Dermis microvascular lymphatic vessel endothelial cell (primary cell): Measurements from ENCODE around the gene RTBDN. TPM values are rescaled to one million over a fixed set of nuclear protein-coding genes. Genes with fewer than 3 reads are reported as not detected.
A peak's percentile ranks its signal among the peaks of the same experiment; 100 is the strongest.

ENCODE experiments used
- DNase-seq, 2 donors: peaks; one replicate each; pipeline versions ENCODE4 v3.0.0 to v3.0.0-alpha.2; 2010; ENCODE audit warnings: low read depth in 2 of 2
- total RNA-seq: library from RNA; depleted of rRNA; stranded (reverse); fragments of >200 nt; gene quantifications from 2 replicates; pipeline ENCODE4 v1.2.1, GENCODE V29; 2014

The RTBDN gene
- not detected in 2 replicates for total RNA-seq

DNA sequence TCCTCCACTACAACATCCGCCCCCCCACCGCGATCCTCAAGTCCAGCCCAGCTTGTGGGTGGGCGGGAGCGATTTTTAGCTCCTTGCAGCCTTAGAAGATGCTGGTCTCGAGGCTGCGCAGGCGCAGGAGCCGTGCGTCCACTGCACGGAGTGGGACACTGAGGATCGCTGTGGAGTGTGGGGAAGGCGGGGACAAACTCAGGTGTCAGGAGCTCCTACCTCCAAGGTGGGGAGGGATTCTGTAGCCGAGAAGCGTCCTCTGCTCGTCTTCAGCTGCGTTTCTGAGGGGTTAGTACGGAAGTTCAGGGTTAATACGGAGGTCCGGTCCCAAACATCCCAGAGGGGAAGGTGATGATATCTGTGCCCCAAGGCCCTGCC lies at the start of gene RTBDN:
TSS of gene RTBDN (minus strand) at position 14 of the 378 bp plus-strand sequence. CDS start 4,600 bp downstream, outside the sequence.
- DNase-seq = no peak

DNA sequence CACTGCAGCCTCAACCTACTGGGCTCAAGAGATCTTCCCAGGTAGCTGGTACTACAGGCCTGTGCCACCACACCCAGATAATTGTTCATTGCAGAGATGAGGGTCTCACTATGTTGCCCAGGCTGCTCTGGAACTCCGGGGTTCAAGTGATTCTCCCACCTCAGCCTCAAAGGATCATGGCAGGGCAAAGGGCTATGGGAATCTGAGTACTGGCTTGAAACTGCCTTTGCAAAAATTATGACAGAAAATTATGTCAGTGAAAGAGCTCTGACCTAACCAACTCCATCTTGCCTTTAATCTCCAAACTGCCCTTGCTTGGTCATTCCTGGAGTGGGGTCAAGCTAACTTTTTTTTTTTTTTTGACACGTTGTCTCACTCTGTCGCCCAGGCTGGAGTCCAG lies 48.2 kb upstream of the RTBDN start:
- DNase-seq = no peak

DNA sequence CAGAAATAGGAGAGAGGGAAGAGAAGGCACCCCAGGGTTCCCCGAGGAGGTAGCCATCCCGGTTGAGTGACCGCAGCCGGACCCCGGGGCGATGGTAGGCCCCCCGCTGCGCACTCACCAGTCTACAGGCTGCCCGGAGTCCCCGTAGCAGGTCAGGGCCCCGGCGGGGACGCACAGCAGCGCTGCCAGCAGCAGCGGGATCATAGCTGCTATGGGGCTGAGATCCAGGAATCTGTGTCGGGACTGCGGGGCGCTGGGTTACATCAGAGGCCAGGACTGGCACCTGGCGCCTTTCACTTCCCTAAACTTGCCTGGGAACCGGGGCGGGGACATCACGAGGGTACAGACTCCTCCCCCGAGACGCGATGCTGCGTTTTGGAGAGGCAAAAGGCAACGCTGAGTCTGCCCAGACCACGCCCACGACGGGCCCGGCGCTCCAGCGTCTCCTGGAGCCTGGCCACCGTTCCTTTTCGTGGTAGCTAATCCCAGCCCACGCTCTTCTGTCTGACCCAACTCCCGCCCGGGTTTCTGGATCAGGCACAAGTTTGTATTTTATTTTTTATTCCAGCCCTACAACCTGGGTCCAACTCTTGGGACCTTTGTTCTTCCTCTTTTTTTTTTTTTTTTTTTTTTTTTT lies 46.9 kb upstream of the RTBDN start, which contains the start of gene DNASE2:
TSS of gene DNASE2 (minus strand) at position 278 of the 637 bp plus-strand sequence. CDS start at position 204, 74 bp downstream.
- peak; percentile 37 to 83 for DNase-seq

DNA sequence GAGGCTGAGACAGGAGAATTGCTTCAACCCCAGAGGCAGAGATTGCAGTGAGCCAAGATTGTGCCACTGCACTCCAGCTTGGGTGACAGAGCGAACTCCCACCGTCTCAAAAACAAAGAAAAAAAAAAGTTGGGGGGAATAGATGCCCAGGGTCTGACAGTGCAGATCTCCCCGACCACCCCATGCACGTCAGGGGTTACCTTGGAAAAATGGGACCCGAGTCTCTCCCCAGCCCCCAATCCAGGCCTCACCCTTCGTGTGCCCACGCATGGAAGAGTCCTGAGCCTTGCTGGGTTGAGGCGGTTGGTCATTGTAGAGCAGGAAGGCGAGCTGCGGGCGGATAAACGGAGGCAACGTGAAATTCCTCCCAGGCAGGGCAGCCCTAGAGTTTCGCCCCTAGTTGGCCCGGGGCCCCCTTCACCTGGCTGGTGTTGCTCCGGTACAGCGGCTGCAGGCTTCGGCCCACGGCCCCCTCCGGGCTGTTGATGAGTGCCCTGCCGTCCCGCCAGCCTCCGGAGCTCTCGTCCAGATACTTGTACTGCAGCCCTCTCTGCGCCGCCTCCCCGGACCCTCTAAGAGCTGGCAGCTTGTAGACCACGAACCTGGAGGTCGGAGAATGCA lies 46.3 kb upstream of the RTBDN start:
- DNase-seq = no peak

DNA sequence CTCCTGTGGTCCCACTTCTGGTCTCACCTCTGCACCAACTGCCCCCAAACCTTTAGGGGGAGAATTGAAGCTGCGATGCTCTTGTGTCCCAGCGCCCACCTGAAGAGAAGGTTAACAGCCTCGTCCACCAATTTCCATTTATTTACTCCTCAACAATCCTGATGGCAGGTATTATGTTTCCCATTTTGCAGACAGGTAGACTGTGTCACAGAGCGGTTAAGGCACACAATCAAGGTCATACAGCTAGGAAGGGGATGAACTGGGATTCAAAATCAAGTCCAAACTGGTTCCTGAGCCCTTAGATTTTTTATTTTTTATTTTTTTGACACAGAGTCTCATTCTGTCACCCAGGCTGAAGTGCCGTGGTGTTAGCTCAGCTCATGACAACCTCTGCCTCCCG lies 40.7 kb upstream of the RTBDN start:
- DNase-seq = no peak

DNA sequence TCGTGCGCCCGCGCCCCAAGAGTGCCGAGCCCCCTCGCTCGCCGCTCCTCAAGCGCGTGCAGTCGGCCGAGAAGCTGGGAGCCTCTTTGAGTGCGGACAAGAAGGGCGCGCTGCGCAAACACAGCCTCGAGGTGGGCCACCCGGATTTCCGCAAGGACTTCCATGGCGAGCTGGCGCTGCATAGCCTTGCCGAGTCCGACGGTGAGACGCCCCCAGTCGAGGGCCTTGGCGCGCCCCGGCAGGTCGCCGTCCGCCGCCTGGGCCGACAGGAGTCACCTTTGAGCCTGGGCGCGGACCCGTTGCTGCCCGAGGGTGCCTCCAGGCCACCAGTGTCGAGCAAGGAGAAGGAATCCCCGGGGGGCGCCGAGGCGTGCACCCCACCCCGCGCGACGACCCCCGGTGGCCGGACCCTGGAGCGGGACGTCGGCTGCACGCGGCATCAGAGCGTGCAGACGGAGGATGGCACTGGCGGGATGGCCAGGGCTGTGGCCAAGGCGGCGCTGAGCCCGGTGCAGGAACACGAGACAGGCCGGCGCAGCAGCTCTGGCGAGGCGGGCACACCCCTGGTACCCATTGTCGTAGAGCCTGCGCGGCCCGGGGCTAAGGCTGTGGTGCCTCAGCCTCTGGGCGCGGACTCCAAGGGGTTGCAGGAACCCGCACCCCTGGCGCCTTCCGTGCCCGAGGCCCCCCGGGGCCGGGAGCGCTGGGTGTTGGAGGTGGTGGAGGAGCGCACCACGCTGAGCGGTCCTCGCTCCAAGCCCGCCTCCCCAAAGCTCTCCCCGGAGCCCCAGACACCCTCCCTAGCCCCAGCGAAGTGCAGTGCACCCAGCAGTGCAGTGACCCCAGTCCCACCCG lies 39.7 kb upstream of the RTBDN start:
- DNase-seq = no peak

DNA sequence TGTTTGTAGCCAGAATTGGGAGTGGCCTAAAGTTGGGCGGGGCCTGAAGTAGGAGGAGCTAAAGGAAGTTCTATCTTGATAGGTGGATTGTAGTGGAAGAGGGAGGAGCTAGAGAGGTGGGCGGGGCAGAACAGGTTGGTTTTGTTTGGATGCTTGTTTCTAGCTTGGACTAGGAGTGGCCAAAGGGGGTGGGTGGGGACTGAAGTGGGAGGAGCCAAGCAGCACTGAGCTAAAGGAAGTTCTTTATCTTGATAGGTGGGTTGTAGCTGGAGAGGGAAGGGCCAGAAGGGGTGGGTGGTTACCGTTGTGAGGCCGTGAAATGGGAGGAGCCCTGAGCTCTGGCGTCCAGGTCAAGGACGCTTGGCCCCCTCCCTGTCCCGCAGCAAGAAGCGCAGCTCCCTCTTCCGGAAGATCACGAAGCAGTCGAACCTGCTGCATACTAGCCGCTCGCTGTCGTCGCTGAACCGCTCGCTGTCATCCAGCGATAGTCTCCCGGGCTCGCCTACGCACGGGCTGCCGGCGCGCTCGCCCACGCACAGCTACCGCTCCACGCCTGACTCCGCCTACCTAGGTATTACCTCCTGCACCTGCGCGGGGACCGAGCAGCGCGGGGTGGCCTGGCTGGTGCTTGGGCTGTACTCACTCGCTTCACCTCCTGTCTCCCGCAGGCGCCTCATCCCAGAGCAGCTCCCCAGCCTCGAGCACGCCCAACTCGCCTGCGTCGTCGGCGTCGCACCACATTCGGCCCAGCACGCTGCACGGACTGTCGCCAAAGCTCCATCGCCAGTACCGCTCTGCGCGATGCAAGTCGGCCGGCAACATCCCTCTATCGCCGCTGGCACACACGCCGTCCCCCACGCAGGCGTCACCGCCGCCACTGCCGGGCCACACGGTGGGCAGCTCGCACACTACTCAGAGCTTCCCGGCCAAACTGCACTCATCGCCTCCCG lies 38.8 kb upstream of the RTBDN start:
- DNase-seq = peak; percentile 67 to 79

DNA sequence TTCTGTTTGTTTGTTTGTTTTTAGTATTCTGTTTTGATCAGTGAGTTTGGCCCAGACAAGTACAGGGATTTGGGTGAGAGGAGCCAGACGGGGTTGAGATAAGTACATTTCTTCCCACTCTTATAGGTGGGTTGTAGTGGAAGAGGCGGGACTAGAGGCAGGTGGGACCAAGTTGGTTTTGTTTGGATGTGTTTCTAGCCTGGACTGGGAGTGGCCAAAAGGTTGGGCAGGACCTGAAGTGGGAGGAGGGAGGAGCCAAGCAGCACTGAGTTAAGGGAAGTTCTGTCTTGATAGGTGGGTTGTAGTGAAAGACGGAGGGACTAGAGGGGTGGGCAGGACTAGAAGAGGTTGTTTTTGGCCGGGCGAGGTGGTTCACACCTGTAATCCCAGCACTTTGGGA lies 37.9 kb upstream of the RTBDN start:
- DNase-seq = no peak

DNA sequence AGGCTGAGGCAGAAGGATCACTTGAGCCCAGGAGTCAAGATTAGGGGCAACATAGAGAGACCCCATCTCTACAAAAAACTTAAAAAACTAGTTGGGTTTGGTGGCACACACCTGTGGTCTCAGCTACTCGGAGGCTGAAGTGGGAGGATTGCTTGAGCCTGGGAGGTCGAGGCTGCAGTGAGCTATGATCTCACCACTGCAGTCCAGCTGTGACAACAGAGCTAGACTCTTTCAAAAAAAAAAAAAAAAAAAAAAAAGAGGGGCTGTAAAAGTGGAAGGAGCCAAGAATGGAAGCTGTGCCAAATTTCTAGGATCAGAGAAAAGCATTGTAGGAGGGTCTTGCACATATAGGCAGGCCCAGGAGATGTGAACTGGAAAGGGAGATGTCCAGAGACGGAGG lies 37.3 kb upstream of the RTBDN start:
- DNase-seq = no peak

DNA sequence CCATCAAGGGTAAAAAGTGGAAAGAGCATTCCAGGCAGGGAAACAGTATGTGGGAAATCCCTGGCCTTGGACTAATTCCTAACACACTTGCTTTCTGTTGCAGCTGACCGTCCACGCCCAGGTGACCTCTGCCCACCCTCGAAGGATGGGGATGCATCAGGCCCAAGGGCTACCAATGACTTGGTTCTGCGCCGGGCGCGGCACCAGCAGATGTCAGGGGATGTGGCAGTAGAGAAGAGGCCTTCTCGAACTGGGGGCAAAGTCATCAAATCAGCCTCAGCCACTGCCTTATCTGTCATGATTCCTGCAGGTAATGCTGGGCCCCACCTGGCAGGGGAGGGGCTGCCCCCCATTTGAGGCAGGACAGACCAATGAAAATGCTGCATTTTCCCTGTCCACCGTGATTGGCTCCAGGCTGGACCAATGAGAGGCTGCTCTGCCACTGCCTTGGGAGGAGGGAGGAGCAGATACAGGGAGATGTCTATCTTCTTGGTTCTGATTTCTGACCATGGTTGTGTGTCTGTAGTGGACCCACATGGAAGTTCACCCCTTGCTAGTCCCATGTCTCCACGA lies 34.2 kb upstream of the RTBDN start:
- no peak for DNase-seq

DNA sequence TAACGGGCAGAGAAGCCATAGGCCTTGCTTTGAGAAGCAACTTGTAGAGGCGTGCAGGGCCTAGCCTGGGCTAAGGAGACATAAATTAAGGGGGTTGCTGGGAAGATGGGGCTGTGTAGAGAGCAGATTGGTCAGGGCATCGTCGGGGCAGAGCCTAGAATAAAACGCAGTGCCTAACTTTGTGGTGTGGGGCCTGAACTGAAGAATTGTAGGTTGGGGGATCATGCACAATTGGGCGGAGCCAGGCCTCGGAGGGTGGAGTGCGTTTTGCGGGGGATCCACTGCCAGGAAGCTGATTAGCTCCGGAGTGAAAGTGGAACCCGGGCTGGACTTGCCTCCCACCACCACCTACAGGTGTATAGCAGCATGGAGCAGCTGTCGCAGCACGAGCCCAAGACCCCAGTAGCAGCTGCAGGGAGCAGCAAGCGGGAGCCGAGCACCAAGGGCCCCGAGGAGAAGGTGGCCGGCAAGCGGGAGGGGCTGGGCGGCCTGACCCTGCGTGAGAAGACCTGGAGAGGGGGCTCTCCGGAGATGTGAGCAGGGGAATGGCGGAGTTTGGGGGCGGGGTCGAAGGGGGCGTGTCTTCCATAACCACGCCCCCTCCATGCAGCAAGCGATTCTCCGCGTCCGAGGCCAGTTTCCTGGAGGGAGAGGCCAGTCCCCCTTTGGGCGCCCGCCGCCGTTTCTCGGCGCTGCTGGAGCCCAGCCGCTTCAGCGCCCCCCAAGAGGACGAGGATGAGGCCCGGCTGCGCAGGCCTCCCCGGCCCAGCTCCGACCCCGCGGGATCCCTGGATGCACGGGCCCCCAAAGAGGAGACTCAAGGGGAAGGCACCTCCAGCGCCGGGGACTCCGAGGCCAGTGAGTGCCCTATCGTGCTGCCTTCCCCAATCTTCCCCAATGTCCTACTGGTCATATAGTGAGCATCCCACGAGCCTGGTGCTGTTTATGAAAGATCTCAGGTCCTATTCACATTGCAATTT lies 33.0 kb upstream of the RTBDN start:
- peak; percentile 25 to 70 for DNase-seq

DNA sequence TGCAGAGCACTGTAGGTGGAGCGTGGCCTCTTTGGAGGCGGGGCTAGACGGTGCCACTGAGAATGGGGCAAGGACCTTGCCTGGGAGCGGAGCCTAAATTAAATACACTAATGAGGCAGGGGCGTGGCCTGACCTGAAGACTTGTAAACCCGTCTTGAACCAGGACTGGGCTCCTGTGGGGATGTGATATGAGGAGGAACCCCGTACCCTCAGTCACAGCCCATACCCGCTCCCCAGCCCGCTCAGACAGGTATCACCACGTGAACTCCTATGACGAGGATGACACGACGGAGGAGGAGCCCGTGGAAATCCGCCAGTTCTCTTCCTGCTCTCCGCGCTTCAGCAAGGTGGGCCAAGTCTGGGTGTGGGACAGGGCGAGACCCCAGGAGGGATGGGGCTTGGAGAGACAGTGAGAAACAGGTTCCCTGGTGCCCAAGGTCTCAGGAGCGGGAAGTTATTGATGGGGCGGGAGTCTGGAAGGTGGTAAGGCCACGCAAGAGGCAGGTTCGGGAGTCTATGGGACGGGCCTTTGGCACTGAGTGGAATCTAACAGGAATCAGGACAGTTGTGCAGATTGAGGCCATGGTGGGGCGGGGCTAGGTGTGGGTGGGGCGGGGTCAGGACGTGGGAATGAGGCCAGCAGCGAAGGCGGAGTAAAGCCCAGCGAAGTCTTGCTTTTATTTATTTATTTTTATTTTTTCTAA lies 32.2 kb upstream of the RTBDN start:
- DNase-seq = no peak

DNA sequence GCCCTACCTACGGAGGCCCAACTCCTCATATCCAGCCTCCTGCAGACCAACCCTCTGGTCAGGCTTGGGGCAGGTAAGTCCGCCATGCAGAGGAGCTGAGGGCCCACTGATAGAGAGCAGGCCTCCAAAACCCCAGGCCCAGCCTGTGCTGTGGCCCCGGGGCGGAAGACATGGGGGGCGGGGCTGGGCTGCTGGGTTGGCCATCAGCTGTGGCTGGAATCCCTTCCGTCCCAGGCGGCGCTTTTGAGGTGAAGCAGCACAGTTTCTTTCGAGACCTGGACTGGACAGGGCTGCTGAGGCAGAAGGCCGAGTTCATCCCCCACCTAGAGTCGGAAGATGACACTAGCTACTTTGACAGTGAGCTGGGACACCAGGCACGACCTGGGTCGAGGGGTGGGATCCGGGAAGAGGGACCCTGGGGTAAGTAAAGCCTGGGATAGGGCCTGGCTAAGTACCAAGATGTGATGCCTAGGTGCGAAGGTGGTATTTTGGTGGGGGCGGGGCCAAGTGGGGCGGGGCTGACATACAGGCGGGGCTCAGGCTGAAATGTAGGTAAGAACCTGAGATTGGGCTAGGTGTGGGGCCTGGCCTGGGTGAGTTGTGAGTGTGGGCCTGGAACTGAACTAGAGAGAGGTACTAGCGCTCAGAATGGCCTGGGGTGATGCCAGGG lies 31.5 kb upstream of the RTBDN start:
- DNase-seq = no peak

DNA sequence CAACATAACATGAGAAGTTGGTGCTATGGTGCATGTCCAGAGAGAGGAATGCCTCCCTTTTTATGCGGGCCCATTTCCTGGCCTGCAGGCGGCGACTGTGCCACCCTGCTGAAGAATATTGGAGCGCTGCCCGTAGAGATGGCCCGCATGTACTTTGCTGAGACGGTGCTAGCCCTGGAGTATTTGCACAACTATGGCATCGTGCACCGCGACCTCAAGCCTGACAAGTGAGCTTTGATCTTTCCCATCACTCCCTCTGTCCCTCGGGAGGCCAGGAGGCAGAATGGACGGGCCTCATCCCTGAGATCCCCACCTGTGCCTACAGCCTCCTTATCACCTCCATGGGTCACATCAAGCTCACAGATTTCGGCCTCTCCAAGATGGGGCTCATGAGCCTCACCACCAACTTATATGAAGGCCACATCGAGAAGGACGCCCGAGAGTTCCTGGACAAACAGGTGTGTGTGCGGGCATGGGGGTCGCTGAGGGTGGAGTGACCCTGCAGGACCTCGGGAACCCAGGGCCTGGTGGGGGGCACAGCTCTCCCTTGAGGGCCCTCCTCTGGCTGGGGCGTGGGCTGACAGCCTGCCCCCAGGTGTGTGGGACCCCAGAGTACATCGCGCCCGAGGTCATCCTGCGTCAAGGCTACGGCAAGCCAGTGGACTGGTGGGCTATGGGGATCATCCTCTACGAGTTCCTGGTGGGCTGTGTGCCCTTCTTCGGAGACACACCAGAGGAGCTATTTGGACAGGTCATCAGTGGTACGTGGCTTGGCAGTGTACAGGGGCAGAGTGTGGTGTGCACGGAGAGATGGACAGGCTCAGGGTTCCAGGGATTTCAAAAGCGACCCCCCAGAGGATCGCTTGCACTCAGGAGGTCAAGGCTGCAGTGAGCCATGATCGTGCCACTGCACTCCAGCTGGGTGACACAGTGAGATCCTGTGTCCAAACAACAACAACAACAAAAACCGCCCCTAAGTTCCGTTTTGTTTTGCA lies 30.6 kb upstream of the RTBDN start:
- DNase-seq = no peak

DNA sequence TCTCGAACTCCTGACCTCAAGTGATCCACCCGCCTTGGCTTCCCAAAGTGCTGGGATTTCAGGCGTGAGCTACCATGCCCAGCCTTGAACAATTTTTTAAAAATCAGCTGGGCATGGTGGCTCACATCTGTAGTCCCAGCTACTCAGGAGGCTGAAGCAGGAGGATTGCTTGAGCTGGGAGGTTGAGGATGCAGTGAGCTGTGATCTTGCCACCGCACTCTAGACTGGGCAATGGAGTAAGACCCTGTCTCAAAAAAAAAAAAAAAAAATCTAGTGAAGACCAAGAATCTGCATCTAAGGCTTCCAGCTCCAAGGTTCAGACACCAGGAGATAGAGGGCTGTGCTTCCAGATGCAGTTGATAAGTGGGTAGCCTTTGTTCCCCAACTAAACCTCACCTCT lies 29.8 kb upstream of the RTBDN start:
- no peak for DNase-seq

DNA sequence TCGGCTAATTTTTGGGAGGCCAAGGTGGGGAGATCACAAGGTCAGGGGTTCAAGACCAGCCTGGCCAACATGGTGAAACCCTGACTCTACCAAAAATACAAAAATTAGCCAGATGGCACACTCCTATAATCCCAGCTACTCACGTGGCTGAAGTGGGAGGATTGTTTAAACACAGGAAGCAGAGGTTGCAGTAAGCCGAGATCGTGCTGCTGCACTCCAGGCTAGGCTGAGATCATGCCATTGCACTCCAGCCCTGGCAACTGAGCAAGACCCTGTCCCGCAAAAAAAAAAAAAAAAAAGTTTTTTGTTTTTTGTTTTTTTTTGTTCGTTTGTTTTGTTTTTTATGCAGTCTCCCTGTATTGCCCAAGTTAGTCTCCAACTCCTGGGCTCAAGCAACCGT lies 25.2 kb upstream of the RTBDN start:
- no peak for DNase-seq
